ENCODE measurements around the gene ALDH9A1.

GRCh38 chr1:165631342-165632151 lies 66.8 kb downstream of the ALDH9A1 start:
- TF ChIP-seq POLR2AphosphoS5 (IDR thresholded peaks at IDR 0.05), result peak in 3 of 4 donors; percentile 53 to 70 (median 56)
- TF ChIP-seq CTCF (IDR thresholded peaks at IDR 0.05), result no peak
- no peak for TF ChIP-seq EP300 (IDR thresholded peaks at IDR 0.05)
